ENCODE measurements around the gene UBE3D. TPM values are rescaled to one million over a fixed set of nuclear protein-coding genes. Genes with fewer than 3 reads are reported as not detected.
"Not testable (repeated sequence)": the region's sequence is repeated elsewhere in the genome, so short reads cannot be mapped to it uniquely, and the experiment has no call there.

The UBE3D gene
- total RNA-seq, 1 donor from 2014 or later: 4.2 TPM

GRCh38 chr6:82875573-82876185 lies 190.0 kb downstream of the UBE3D start:
- DNase-seq (ENCODE audit: low spot score): no peak

DNA sequence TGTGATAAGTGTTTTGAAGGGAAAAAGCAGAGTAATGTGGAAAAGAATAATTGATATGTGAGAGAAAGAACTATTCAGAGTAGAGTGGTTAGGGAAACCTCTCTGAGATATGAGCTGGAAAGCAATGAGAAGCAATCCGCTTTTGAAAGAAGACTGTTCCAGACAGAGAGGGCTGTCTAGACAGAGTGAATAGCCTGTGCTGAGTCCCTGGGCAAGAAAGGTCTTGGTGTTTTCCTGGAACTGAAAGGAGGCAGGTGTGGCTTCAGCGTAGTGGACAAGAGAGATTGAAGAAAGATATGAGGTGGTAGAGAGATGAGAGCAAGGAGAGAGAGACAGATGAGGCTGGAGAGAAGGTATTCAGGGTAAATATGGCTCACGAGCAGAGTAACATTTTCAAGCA lies 190.8 kb downstream of the UBE3D start:
- no peak for DNase-seq (ENCODE audit: low spot score)

GRCh38 chr6:82872185-82872584 lies 193.5 kb downstream of the UBE3D start:
- DNase-seq (ENCODE audit: low spot score): no peak

DNA sequence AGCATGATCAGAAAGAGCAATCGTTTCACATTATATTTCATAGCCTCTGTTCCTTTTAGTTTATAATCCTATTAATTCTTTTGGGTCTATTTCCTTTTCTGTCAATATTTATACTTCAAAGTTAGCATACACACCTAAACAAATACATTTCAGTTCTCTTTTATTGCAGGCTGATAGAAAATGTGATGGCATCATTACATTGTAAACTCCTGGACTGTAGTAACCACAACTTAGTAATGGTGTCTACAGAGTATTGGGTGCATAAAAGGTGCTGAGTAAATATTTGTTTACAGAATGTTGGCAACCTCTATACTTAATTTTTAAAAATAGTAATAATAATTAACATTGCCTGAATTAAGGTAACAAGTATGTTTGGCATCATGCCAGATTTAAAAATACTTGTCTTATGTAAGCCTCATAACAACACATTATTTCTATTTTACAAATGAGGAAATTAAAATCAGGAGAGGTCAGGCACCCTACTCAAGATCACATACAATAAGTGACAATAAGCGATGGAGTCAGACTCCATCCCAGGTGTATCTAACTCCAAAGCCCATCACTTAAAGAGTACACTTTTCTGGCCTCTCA lies 195.0 kb downstream of the UBE3D start:
- no peak for DNase-seq (ENCODE audit: low spot score)

DNA sequence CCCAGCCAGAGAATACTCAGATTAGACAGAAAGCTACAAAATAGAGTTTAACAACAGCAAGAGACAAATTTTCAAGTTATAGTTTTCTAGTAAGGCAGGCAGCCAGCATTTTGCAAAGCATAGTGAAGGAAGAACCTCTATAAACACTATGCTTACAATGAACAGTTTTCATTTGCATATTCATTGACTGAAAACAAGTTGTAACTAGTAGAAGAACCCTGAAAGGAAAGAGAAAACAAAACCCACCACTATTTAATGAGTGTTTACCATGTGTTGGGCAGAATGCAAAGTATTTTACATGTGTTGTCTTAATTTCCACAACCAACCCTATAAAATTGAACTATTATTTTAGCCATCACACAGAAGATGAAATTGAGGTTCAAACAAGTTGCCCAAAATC lies 196.1 kb downstream of the UBE3D start:
- DNase-seq (ENCODE audit: low spot score): no peak

DNA sequence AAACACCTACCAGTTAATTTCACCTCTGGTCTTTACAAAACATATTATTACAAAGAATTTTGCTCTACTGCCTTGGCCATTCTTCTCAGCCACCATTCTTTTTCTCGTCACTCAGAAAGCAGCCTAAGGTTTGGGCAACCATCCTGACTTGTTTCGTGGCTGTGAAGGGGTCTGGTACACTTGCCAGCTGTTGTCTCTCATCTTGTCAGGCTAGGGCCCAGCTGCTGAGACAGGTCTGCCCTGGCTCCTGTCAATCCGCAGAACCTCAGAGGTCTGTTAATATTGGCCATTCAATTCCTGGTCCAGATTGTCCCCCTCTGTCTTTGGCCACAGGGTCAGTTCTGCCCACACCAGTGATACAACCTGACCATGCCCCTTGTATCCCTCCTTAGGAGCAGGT lies 197.7 kb downstream of the UBE3D start:
- DNase-seq (ENCODE audit: low spot score): no peak

GRCh38 chr6:82866446-82866845 lies 199.2 kb downstream of the UBE3D start:
- no peak for DNase-seq (ENCODE audit: low spot score)

DNA sequence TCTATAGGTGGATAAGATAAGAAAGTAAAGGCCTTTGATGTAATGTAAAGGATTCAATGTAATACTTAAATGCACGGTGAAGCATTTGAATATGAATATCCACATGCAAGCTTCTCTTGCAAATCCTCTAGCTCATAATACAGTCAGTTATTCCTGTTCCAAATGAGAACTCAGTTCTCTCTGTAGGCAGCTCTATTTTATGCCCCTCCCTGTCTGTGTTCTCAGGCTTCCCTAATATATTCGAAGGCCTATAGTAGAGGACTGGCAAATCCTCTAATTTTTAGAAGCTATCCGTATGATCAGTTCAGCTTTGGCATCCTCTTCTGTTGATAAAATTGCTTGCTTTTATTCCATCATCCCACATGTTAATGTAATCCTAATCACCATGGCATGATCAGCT lies 200.2 kb downstream of the UBE3D start:
- DNase-seq (ENCODE audit: low spot score): no peak

DNA sequence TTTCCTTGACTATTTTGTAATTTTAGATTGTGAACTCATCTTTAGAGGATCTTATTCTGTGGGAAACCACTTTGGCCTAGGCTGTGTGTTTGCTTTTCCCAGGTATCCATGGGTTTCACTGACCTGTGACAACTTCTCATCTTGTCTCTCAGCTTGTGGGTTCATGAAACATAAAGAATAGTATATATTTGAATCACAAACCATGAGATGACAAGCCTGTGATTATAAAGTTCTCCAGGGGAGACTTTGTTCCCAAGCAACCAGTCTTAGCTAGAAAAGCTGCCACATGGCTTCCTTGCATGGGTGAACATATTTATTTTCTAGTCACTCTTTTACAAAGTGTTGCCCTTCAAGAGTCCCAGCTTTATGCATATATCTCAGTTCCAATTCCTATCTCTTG lies 201.9 kb downstream of the UBE3D start:
- DNase-seq (ENCODE audit: low spot score): no peak

- no peak for DNase-seq (ENCODE audit: low spot score)
Measured at GRCh38 chr6:82862543-82862942, 203.1 kb downstream of the UBE3D start.

DNA sequence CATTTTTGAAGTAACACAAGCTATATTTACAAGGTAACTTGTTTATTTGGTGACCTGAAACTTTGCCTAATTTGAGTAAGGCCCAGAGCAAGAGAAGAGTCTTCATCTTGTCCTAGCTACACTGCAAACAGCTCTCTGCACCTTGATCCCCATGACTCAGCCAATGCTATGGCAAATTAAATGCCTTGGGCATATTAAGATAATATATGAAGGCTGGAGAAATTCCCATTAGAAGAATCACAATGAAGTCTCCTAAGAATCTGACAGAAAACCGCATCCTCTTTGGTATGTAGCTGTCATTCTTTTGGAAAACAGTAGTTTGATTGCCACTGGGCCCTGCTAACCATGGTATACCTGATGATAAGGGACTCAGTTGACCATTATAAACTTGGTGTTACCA lies 204.5 kb downstream of the UBE3D start:
- no peak for DNase-seq (ENCODE audit: low spot score)

GRCh38 chr6:82856077-82856476 lies 209.6 kb downstream of the UBE3D start:
- not testable (repeated sequence) for DNase-seq (ENCODE audit: low spot score)

GRCh38 chr6:82852904-82853303 lies 212.7 kb downstream of the UBE3D start:
- not testable (repeated sequence) for DNase-seq (ENCODE audit: low spot score)

GRCh38 chr6:82843291-82843885 lies 222.3 kb downstream of the UBE3D start:
- DNase-seq (ENCODE audit: low spot score): no peak

DNA sequence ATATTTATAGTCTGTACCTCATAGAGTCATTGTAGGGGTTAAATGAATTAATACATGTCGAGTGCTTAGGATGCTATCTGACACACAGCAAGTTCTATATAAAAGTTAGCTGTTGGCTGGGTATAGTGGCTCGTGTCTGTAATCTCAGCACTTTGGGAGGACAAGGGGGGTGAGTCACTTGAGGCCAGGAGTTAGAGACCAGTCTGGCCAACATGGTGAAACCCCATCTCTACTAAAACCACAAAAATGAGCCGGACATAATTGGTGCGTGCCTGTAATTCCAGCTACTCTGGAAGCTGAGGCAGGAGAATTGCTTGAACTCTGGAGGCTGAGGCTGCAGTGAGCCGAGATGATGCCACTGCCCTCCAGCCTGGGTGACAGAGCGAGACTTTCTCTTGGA lies 222.9 kb downstream of the UBE3D start:
- DNase-seq (ENCODE audit: low spot score): no peak

Other genes with a start within 250 kb of the UBE3D start
- 17.1 TPM for gene DOP1A, start 1.8 kb upstream of the UBE3D start, total RNA-seq
- 146 TPM for gene PGM3, start 127.4 kb upstream of the UBE3D start, total RNA-seq
- 5.7 TPM for gene RWDD2A, start 127.5 kb upstream of the UBE3D start, total RNA-seq